Suppressor macrophage treated with lipopolysaccharide for 1 hour (primary cell): ENCODE results near the gene RBM38.

Experiments
- DNase-seq, 3 donors: peaks; one replicate each; pipeline ENCODE4 v3.0.0-alpha.2; 2020 to 2022

RBM38 gene

GRCh38 chr20:57374931-57375651 is 16.1 kb upstream of the RBM38 start:
- peak; percentile 83 to 88 (median 85) for DNase-seq

- peak in 1 of 3 donors; percentile 28 for DNase-seq
Observed at GRCh38 chr20:57375652-57376230, 15.5 kb upstream of the RBM38 start.

GRCh38 chr20:57377350-57377749 is 13.8 kb upstream of the RBM38 start:
- no peak for DNase-seq

GRCh38 chr20:57378107-57378506 is 13.1 kb upstream of the RBM38 start:
- no peak for DNase-seq

- DNase-seq = no peak
Observed at GRCh38 chr20:57378646-57379262, 12.4 kb upstream of the RBM38 start.

GRCh38 chr20:57379263-57379647 is 11.9 kb upstream of the RBM38 start:
- no peak for DNase-seq

- no peak for DNase-seq
Observed at GRCh38 chr20:57380081-57380750, 11.0 kb upstream of the RBM38 start.

GRCh38 chr20:57381596-57382503 is 9.3 kb upstream of the RBM38 start:
- DNase-seq = peak; percentile 82 to 89 (median 84)

GRCh38 chr20:57382516-57382915 is 8.7 kb upstream of the RBM38 start:
- DNase-seq = no peak

GRCh38 chr20:57383447-57384347 is 7.5 kb upstream of the RBM38 start:
- no peak for DNase-seq

GRCh38 chr20:57384486-57384885 is 6.7 kb upstream of the RBM38 start:
- DNase-seq = no peak

- DNase-seq = no peak
Observed at GRCh38 chr20:57384953-57385761, 6.0 kb upstream of the RBM38 start.

- DNase-seq = no peak
Observed at GRCh38 chr20:57385940-57386339, 5.3 kb upstream of the RBM38 start.

- no peak for DNase-seq
Observed at GRCh38 chr20:57386762-57387161, 4.4 kb upstream of the RBM38 start.

- no peak for DNase-seq
Observed at GRCh38 chr20:57387463-57387862, 3.7 kb upstream of the RBM38 start.

- no peak for DNase-seq
Observed at GRCh38 chr20:57387945-57388371, 3.2 kb upstream of the RBM38 start.

GRCh38 chr20:57388953-57389694 is 2.1 kb upstream of the RBM38 start:
- peak; percentile 45 to 71 (median 58) for DNase-seq

GRCh38 chr20:57389695-57390603 is 1.2 kb upstream of the RBM38 start:
- peak; percentile 71 to 84 (median 73) for DNase-seq
